Naive thymus-derived CD4-positive, alpha-beta T cell (primary cell): ENCODE measurements around the gene PNPLA2. TPM values are rescaled to one million over a fixed set of nuclear protein-coding genes. Genes with fewer than 3 reads are reported as not detected.
A peak's percentile ranks its signal among the peaks of the same experiment; 100 is the strongest.

ENCODE experiments used
- ATAC-seq: fragments of 150-1000 bp; cut with Tn5 transposase; 2 replicates; pipeline ENCODE4 v1.10.0; 2021; ENCODE audit warnings: mild to moderate bottlenecking, moderate library complexity
- CTCF ChIA-PET: fragments of 350-600 bp; sonication (Branson Sonifier 250); formaldehyde crosslinking; loops from one replicate; lab custom pipeline; 2021; ENCODE audit warnings: antibody characterized with exemption; lab: Charles Lee
- POLR2A ChIA-PET: fragments of 350-600 bp; sonication (Branson Sonifier 250); formaldehyde crosslinking; loops from one replicate; lab custom pipeline; 2021; ENCODE audit warnings: antibody characterized with exemption, inconsistent platforms; lab: Charles Lee
- DNase-seq, 9 donors: peaks; one replicate each; pipeline versions ENCODE4 v3.0.0 to v3.0.0-alpha.2; 2020 to 2022; ENCODE audit warnings: mixed read lengths in 1 of 9
- H3K27ac ChIP-seq: one replicate; pipeline ENCODE4 v1.7.0; 2013; ENCODE audit warnings: mild to moderate bottlenecking, low read depth, low read length, moderate library complexity
- H3K27me3 ChIP-seq, 2 donors: one replicate each; pipeline ENCODE4 v1.7.0; 2013; ENCODE audit warnings: low read length in 2 of 2, mild to moderate bottlenecking in 2 of 2, moderate library complexity in 2 of 2; ENCODE audit not compliant: control insufficient read depth in 2 of 2, insufficient read depth in 2 of 2
- H3K36me3 ChIP-seq, 3 experiments: 1 replicate in 2 of 3; 2 replicates in 1 of 3; pipeline ENCODE4 v1.7.0; 2013; ENCODE audit warnings: low read length in 3 of 3, mild to moderate bottlenecking in 3 of 3, moderate library complexity in 1 of 3; ENCODE audit not compliant: insufficient read depth in 3 of 3, control insufficient read depth in 2 of 3
- H3K4me1 ChIP-seq, 2 donors: one replicate each; pipeline ENCODE4 v1.7.0; 2013; ENCODE audit warnings: low read length in 2 of 2, mild to moderate bottlenecking in 2 of 2, moderate library complexity in 1 of 2; ENCODE audit not compliant: control insufficient read depth in 2 of 2, insufficient read depth in 2 of 2
- H3K4me3 ChIP-seq: 2 replicates; pipeline ENCODE4 v1.7.0; 2013; ENCODE audit warnings: mild to moderate bottlenecking, low read length
- H3K9me3 ChIP-seq, 3 experiments: 1 replicate in 2 of 3; 2 replicates in 1 of 3; pipeline ENCODE4 v1.7.0; 2013; ENCODE audit warnings: low read length in 3 of 3; ENCODE audit not compliant: control insufficient read depth in 2 of 3
- H3K27ac Mint-ChIP-seq, 9 donors: one replicate each; pipeline ENCODE4 v1.8.0; 2020 to 2022; ENCODE audit warnings: mixed read lengths in 9 of 9, mild to moderate bottlenecking in 8 of 9, moderate library complexity in 5 of 9, inconsistent platforms in 2 of 9
- H3K27me3 Mint-ChIP-seq, 5 donors: one replicate each; pipeline ENCODE4 v1.8.0; 2021 to 2022; ENCODE audit warnings: mixed read lengths in 5 of 5, mild to moderate bottlenecking in 1 of 5
- H3K36me3 Mint-ChIP-seq, 5 donors: one replicate each; pipeline ENCODE4 v1.8.0; 2020 to 2022; ENCODE audit warnings: mixed read lengths in 5 of 5, mild to moderate bottlenecking in 3 of 5, inconsistent platforms in 1 of 5
- H3K4me1 Mint-ChIP-seq, 7 donors: one replicate each; pipeline ENCODE4 v1.8.0; 2020 to 2022; ENCODE audit warnings: mixed read lengths in 7 of 7, mild to moderate bottlenecking in 3 of 7, inconsistent platforms in 1 of 7
- H3K4me3 Mint-ChIP-seq, 10 donors: one replicate each; pipeline ENCODE4 v1.8.0; 2020 to 2022; ENCODE audit warnings: mild to moderate bottlenecking in 10 of 10, mixed read lengths in 10 of 10, moderate library complexity in 6 of 10, inconsistent platforms in 2 of 10
- H3K9me3 Mint-ChIP-seq, 11 donors: one replicate each; pipeline ENCODE4 v1.8.0; 2020 to 2022; ENCODE audit warnings: mixed read lengths in 11 of 11, mild to moderate bottlenecking in 4 of 11, inconsistent platforms in 1 of 11, moderate library complexity in 1 of 11
- intact Hi-C, 2 donors: fragments of 100-400 bp; cut with micrococcal nuclease; formaldehyde crosslinking; loops; one replicate each; pipeline ENCODE4 v1.15.1; 2023
- polyA plus RNA-seq, 2 donors: library from polyadenylated mRNA; unstranded; fragments of 300-500 nt; fragmentation: Illumina TruSeq; gene quantifications; one replicate each; pipeline ENCODE4 v1.2.3, GENCODE V29; 2021
- total RNA-seq, 6 experiments: library from RNA in 5 of 6; stranded (reverse) in 5 of 6; gene quantifications; 1 replicate in 5 of 6; 2 replicates in 1 of 6; pipeline ENCODE4 v1.2.3 and lab custom pipeline; 2021 to 2026

The PNPLA2 gene
- total and polyA plus RNA-seq, 7 experiments from 2014 or later, result 26.0 to 237 (median 203) TPM

DNA sequence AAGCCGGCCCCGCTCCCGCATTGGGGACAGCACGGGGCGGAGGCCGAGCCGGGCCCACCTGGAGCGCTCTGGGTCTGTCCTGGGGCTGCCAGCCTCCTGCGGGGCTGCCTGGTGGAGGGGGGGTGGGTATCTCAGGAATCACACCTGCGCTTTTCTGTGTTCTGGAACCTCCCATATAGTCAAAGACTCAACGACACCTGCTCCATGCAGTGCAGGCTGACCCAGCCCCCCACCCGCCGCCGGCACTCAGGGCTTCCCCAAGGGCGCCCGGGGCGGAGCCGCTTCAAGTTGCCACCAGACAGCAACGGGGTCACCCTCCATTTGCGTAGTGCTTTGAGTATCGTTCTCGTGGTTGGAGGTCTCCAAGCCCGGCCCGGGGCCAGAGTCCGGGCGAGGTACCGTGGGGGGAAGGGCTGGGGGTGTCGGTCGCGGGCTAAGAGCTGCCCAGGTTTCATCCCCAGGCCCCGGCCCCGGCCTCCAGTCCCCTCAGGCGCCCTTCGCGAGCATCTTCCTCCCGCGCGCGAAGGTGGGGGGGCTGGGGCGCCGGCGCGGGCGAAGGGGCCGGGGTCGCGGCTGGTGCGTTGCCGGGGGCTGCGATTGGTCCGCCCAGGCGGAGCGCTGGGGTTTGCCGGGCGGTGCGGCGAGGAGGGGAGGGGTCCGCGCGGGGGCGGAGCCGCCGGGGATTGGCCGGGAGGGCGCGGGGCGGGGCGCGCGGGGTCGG, 30.6 kb downstream of the PNPLA2 start:
- Mint-ChIP-seq H3K27ac (no peak overlapping the region), H3K27me3 (peaks cover 0 to 10% (median 0%) of the 10 kb centered on the region in 5 donors), H3K36me3 (no peaks in the 10 kb centered on the region), H3K4me3 (peak overlapping the region; percentile 36 to 83 (median 70)), H3K4me1 (peaks cover 0 to 10% (median 5%) of the 10 kb centered on the region in 7 donors), H3K9me3 (no peaks in the 10 kb centered on the region)
- H3K9me3 ChIP-seq, result no peaks in the 10 kb centered on the region
- DNase-seq, result peak in 2 of 9 donors; percentile 33 to 67
- peaks cover 7% of the 10 kb centered on the region in 2 donors for H3K4me1 ChIP-seq
- no peak overlapping the region for H3K27ac ChIP-seq
- peak; percentile 26 for ATAC-seq
- intact Hi-C loops, result loop anchor here (2.0 to 10.0 kb wide), 4 partner anchors 62 to 536 kb away; partner anchors contain the start of genes CHID1 (in 2 of the 2) and BRSK2 (in 1 of the 2)
- H3K36me3 ChIP-seq, result no peaks in the 10 kb centered on the region
- peak overlapping the region; percentile 41 for H3K4me3 ChIP-seq
- H3K27me3 ChIP-seq, result peaks cover 0 to 6% of the 10 kb centered on the region in 2 donors
- ChIA-PET POLR2A (interaction anchor here (2.2 kb wide), 1 partner anchor 30 kb away, joined by 6 read pairs; no protein-coding TSS in a partner anchor), CTCF (interaction anchor here (1.0 to 2.9 kb wide), 3 partner anchors 9 to 201 kb away, joined by 3 to 19 read pairs (median 3); partner anchors contain the start of gene CHID1)

DNA sequence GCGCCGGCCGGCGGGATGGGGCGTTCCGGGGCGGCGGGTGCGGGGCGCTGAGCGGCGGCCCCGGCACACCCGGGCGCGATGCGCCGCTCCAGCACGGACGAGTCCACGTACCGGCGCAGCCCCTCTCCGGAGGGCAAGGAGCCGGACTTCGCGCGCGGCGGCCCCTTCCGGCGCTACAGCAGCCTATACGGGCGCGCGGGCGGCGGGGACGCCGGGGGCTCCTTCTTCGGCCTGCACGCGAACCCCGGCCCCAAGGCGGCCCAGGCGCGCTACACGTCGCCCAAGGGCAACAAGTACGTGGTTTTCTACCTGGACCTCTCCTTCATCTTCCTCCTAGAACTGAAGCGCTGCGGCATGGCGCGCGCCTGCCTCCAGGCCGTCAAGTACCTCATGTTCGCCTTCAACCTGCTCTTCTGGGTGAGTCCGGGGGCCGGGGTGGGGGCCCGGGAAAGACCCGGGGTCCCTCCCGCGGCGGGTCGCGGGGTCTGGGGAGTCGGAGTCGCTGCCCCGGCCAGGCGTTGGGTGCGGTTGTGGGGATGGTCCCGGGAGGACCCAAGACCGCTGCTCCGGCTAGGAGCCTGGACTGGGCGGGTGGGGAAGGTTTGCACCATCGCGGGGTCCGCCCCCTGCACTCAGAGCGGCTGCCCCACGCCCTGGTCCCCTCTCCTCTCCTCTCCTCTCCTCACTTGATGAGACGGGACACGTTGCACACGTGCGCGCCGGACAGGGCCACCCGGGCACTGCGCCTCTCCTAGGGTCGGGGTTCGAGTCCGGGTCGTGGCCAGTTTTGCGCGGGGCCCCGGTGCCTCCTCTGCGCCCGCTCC, 31.4 kb downstream of the PNPLA2 start:
- H3K4me3 ChIP-seq, result no peak overlapping the region
- DNase-seq, result no peak

DNA sequence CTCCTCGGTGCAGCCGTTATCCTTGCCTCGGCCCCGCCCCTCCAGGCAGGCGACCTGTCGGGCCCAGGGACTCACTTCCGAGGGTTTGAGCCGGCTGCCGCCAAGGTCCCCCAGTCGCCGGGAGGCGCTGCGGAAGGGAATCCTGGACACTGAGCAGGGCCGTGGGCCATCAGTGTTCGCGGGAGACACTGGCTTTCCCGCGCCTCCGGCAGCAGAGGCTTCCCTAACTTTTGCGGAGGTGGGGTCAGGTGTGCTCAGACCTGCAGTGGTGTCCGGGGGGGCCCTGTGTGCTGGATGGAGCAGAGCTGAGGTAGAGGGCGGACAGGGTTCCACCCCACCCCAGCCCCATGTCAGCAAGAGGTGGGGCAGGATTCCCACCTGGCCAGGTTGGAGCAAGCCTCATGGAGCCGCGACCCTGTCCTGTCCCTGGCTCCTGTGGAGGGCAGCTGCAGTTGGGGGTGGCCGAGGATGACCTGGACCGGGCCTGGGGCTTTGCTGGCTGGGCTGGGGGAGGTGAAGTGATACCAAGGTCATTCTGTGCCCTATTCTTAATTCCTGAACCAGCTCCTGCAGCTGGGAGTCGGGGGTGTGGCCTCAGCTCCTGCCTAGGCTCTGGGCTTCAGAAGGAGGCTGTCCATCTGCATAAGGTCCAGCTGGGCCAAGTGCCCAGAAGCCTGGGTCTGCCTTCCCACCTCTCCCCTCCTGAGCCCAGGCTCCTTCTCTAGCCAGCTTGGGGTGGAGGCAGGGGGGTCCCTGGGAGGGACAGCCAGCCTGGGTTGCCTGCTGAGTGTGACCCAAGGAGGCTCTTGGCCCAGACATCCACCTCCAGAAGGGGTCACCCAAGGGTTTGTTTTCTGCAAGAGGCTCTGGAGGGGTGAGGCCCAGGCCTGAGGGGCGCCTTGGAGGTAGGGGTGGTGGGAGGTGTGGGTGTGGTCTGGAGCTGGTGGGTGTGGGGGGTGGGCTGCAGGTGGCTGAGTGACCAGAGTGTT, 32.4 kb downstream of the PNPLA2 start:
- H3K4me3 Mint-ChIP-seq, result peak overlapping the region in 5 of 10 donors; percentile 12 to 75 (median 50)

More for the DNA sequence above, 31.4 kb downstream of the PNPLA2 start:
- Mint-ChIP-seq H3K4me3 (peak overlapping the region in 9 of 10 donors; percentile 27 to 81 (median 62)), H3K4me1 (peaks cover 0 to 9% (median 3%) of the 10 kb centered on the region in 7 donors), H3K27ac (no peak overlapping the region), H3K9me3 (no peaks in the 10 kb centered on the region), H3K36me3 (no peaks in the 10 kb centered on the region), H3K27me3 (peaks cover 0 to 10% (median 0%) of the 10 kb centered on the region in 5 donors)
- Histone ChIP-seq H3K4me1 (peaks cover 5 to 7% of the 10 kb centered on the region in 2 donors), H3K27me3 (peaks cover 0 to 6% of the 10 kb centered on the region in 2 donors), H3K36me3 (no peaks in the 10 kb centered on the region), H3K27ac (no peak overlapping the region), H3K9me3 (no peaks in the 10 kb centered on the region)
- CTCF ChIA-PET, result interaction anchor here (2.9 kb wide), 1 partner anchor 200 kb away, joined by 19 read pairs; no protein-coding TSS in a partner anchor
- POLR2A ChIA-PET, result no interaction called here
- intact Hi-C loops, result loop anchor here (2.0 to 10.0 kb wide), 4 partner anchors 61 to 535 kb away; partner anchors contain the start of genes CHID1 (in 2 of the 2) and BRSK2 (in 1 of the 2)
- ATAC-seq, result no peak

DNA sequence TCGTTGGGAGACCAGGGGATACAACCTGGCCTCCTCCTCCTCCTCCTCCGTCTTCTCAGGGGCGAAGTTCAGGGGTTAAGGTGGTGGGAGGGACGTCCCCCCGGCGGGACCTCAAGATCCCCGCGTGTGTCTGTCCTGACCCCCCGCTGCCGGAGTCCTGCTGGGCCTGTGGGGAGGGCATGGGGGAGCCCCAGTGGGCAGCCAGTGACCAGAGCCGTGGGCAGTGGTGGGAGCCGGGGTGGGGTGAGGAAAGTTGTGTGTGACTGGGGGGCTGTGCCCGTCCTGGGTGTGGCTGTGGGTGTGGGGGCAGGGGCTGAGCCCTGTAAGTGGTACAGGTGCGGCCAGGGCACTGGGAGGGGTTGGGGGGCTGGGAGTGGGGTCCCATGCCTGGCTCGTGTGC, 34.0 kb downstream of the PNPLA2 start:
- POLR2A ChIA-PET, result no interaction called here
- Histone ChIP-seq H3K27ac (no peak overlapping the region), H3K27me3 (peaks cover 0 to 6% of the 10 kb centered on the region in 2 donors), H3K9me3 (no peaks in the 10 kb centered on the region), H3K4me3 (no peak overlapping the region), H3K4me1 (peaks cover 5 to 7% of the 10 kb centered on the region in 2 donors), H3K36me3 (no peaks in the 10 kb centered on the region)
- Mint-ChIP-seq H3K4me3 (peak overlapping the region in 2 of 10 donors; percentile 29 to 31), H3K36me3 (no peaks in the 10 kb centered on the region), H3K27me3 (peaks cover 0 to 10% (median 0%) of the 10 kb centered on the region in 5 donors), H3K9me3 (no peaks in the 10 kb centered on the region), H3K4me1 (peaks cover 0 to 13% (median 3%) of the 10 kb centered on the region in 7 donors), H3K27ac (no peak overlapping the region)
- CTCF ChIA-PET, result no interaction called here
- no peak for DNase-seq
- ATAC-seq, result no peak
- intact Hi-C loops, result no loop called here

More for the DNA sequence above, 32.4 kb downstream of the PNPLA2 start:
- Histone ChIP-seq H3K36me3 (no peaks in the 10 kb centered on the region), H3K4me3 (no peak overlapping the region), H3K4me1 (peaks cover 5 to 7% of the 10 kb centered on the region in 2 donors), H3K9me3 (no peaks in the 10 kb centered on the region), H3K27ac (no peak overlapping the region), H3K27me3 (peaks cover 0 to 6% of the 10 kb centered on the region in 2 donors)
- Mint-ChIP-seq H3K9me3 (no peaks in the 10 kb centered on the region), H3K27ac (no peak overlapping the region), H3K36me3 (no peaks in the 10 kb centered on the region), H3K27me3 (peaks cover 0 to 10% (median 0%) of the 10 kb centered on the region in 5 donors), H3K4me1 (peaks cover 0 to 9% (median 3%) of the 10 kb centered on the region in 7 donors)
- ATAC-seq, result no peak
- DNase-seq, result no peak
- ChIA-PET POLR2A (no interaction called here), CTCF (no interaction called here)
- intact Hi-C loops, result no loop called here

DNA sequence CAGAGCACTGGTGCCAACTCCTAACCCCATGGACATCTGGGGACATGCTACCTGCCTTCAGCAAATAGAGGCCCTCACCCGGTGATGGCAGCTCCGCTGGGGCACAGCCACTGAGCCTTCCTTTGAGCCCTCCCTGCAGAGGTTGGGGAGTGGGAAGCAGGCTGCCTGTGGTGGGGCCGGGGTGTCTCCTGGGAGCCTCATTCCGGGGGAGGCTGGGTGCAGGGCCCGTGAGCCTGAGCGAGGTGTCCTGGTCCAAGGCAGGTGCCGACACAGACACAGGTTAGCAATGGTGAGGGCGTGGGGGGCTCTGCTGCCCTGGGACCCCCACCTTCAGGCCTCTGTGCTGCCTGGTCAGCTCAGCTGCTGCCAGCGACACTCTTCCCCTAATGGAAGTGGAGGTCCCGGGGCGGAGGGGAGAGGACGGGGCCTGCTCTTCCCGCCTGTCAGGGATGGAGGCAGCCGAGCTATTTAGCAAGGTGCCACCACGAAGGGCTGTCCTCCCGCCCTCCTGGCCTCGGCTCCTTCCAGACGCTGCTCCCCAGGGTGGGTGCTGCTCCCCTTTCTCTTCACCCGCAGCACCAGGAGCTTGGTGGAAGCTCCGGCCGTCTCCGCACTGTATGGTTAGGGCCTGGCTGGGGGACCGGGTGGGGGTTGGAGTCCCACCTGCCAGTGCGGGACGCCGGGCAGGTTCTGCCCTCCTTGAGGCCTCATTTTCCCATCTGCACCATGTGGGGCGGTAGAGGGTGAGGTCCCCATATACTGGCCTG, 35.2 kb downstream of the PNPLA2 start:
- H3K4me1 ChIP-seq, result peaks cover 0 to 1% of the 10 kb centered on the region in 2 donors
- CTCF ChIA-PET, result interaction anchor here (0.5 kb wide), 1 partner anchor 1227 kb away, joined by 3 read pairs; no protein-coding TSS in a partner anchor
- ATAC-seq (no peak), DNase-seq (no peak)
- Mint-ChIP-seq H3K27me3 (peaks cover 0 to 4% (median 0%) of the 10 kb centered on the region in 5 donors), H3K4me1 (peaks cover 0 to 9% (median 0%) of the 10 kb centered on the region in 7 donors), H3K27ac (no peak overlapping the region), H3K4me3 (no peak overlapping the region), H3K36me3 (no peaks in the 10 kb centered on the region), H3K9me3 (no peaks in the 10 kb centered on the region)
- intact Hi-C loops, result no loop called here
- no peak overlapping the region for H3K27ac ChIP-seq
- no peaks in the 10 kb centered on the region for H3K9me3 ChIP-seq
- POLR2A ChIA-PET, result no interaction called here
- H3K27me3 ChIP-seq, result peaks cover 0 to 1% of the 10 kb centered on the region in 2 donors
- no peaks in the 10 kb centered on the region for H3K36me3 ChIP-seq
- no peak overlapping the region for H3K4me3 ChIP-seq
